Measurements from ENCODE around the gene CADM2.

DNA sequence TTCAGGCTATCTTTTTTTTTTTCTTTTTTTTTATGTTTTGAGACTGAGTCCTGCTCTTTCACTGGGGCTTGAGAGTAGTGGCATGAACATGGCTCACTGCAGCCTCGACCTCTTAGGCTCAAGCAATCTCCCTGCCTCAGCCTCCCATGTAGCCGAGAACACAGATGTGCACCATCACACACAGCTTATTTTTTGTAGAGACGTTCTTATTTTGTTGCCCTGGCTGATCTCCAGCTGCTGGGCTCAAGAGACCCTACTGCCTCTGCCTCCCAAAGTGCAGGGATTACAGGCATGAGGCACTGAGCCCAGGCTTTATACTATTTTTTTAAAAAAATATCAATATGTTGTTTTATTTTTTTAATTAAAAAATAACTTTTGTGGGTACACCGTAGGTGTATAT lies 467.3 kb downstream of the CADM2 start:
- TF ChIP-seq, protein P1, sequence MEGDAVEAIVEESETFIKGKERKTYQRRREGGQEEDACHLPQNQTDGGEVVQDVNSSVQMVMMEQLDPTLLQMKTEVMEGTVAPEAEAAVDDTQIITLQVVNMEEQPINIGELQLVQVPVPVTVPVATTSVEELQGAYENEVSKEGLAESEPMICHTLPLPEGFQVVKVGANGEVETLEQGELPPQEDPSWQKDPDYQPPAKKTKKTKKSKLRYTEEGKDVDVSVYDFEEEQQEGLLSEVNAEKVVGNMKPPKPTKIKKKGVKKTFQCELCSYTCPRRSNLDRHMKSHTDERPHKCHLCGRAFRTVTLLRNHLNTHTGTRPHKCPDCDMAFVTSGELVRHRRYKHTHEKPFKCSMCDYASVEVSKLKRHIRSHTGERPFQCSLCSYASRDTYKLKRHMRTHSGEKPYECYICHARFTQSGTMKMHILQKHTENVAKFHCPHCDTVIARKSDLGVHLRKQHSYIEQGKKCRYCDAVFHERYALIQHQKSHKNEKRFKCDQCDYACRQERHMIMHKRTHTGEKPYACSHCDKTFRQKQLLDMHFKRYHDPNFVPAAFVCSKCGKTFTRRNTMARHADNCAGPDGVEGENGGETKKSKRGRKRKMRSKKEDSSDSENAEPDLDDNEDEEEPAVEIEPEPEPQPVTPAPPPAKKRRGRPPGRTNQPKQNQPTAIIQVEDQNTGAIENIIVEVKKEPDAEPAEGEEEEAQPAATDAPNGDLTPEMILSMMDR (IDR thresholded peaks at IDR 0.05; ENCODE audit: insufficient read depth, low read depth, low read length) = no peak
- TF ChIP-seq EZH2 (IDR thresholded peaks at IDR 0.05; ENCODE audit: insufficient read depth, low read length) = no peak
